ENCODE measurements around the gene TPI1. TPM values are rescaled to one million over a fixed set of nuclear protein-coding genes. Genes with fewer than 3 reads are reported as not detected.

The TPI1 gene
- total RNA-seq, 1 experiment from 2014 or later, result 1,141 TPM

- TF ChIP-seq, protein P1, sequence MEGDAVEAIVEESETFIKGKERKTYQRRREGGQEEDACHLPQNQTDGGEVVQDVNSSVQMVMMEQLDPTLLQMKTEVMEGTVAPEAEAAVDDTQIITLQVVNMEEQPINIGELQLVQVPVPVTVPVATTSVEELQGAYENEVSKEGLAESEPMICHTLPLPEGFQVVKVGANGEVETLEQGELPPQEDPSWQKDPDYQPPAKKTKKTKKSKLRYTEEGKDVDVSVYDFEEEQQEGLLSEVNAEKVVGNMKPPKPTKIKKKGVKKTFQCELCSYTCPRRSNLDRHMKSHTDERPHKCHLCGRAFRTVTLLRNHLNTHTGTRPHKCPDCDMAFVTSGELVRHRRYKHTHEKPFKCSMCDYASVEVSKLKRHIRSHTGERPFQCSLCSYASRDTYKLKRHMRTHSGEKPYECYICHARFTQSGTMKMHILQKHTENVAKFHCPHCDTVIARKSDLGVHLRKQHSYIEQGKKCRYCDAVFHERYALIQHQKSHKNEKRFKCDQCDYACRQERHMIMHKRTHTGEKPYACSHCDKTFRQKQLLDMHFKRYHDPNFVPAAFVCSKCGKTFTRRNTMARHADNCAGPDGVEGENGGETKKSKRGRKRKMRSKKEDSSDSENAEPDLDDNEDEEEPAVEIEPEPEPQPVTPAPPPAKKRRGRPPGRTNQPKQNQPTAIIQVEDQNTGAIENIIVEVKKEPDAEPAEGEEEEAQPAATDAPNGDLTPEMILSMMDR (IDR thresholded peaks at IDR 0.05; ENCODE audit: insufficient read depth in 1 of 2, low read depth in 1 of 2, low read length in 1 of 2, severe bottlenecking in 1 of 2, unreplicated experiment in 1 of 2), result no peak
- H3K36me3 ChIP-seq (ENCODE audit: control insufficient read depth, insufficient read depth, low read length), result peaks cover 10% of the 10 kb centered on the region
- BruUV-seq (replicated peaks), result no TSS peak
- H3K9me3 ChIP-seq, result no peaks in the 10 kb centered on the region
- ChIA-PET CTCF (interaction anchor here (1.1 kb wide), 1 partner anchor 20 kb away, joined by 3 read pairs; no protein-coding TSS in a partner anchor), POLR2A (interaction anchor here (0.6 kb wide), 1 partner anchor 166 kb away, joined by 7 read pairs; the partner anchor contains the start of gene ZNF384)
- intact Hi-C loops (cut with micrococcal nuclease; ENCODE audit: unreplicated experiment), result no loop called here
- no peak overlapping the region for H3K27ac Mint-ChIP-seq (ENCODE audit: unreplicated experiment)
- no peak for DNase-seq
- peaks cover 11% of the 10 kb centered on the region for H3K4me1 Mint-ChIP-seq (ENCODE audit: low read depth, unreplicated experiment)
- H3K4me3 Mint-ChIP-seq (ENCODE audit: unreplicated experiment), result no peak overlapping the region
- H3K27me3 ChIP-seq (replicated peaks; ENCODE audit: control insufficient read depth, insufficient read depth, low read length), result no peaks in the 10 kb centered on the region
- H3K27me3 Mint-ChIP-seq (ENCODE audit: insufficient read depth, unreplicated experiment), result no peaks in the 10 kb centered on the region
- H3K4me3 ChIP-seq (ENCODE audit: low read depth, low read length), result no peak overlapping the region
- no peaks in the 10 kb centered on the region for H3K9me3 Mint-ChIP-seq (ENCODE audit: unreplicated experiment)
- peaks cover 83% of the 10 kb centered on the region for H3K36me3 Mint-ChIP-seq (ENCODE audit: insufficient read depth, unreplicated experiment)
- peaks cover 13% of the 10 kb centered on the region for H3K4me1 ChIP-seq
Observed at GRCh38 chr12:6855322-6855721, 12.0 kb upstream of the TPI1 start.

DNA sequence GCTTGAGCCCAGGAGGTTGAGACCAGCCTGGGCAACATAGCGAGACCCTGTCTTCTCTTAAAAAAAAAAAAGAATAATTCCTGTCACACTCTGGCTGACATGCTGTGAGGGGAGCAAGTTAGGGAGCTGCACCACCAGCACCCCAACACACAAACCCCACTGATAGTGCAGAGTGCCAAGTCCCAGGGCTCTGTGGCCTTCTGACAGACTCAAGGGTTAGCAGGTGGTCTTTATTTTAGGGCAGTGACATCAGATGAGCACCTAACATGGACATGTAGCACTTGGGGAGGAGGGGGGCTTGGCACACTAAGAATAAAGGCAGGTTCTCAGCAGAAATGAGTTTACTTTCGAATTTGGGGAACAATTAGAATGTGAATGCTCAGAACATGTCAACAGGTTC, 8.5 kb upstream of the TPI1 start:
- no TSS peak for BruUV-seq (replicated peaks)
- H3K4me3 ChIP-seq (ENCODE audit: low read depth, low read length), result no peak overlapping the region
- peaks cover 88% of the 10 kb centered on the region for H3K36me3 Mint-ChIP-seq (ENCODE audit: insufficient read depth, unreplicated experiment)
- H3K9me3 Mint-ChIP-seq (ENCODE audit: unreplicated experiment), result no peaks in the 10 kb centered on the region
- no peaks in the 10 kb centered on the region for H3K9me3 ChIP-seq
- TF ChIP-seq, protein P1 (IDR thresholded peaks at IDR 0.05; ENCODE audit: insufficient read depth in 1 of 2, low read depth in 1 of 2, low read length in 1 of 2, severe bottlenecking in 1 of 2, unreplicated experiment in 1 of 2), result no peak
- H3K4me3 Mint-ChIP-seq (ENCODE audit: unreplicated experiment), result no peak overlapping the region
- no peak for DNase-seq
- no peak overlapping the region for H3K27ac Mint-ChIP-seq (ENCODE audit: unreplicated experiment)
- ChIA-PET CTCF (no interaction called here), POLR2A (no interaction called here)
- H3K27me3 Mint-ChIP-seq (ENCODE audit: insufficient read depth, unreplicated experiment), result no peaks in the 10 kb centered on the region
- H3K36me3 ChIP-seq (ENCODE audit: control insufficient read depth, insufficient read depth, low read length), result peaks cover 18% of the 10 kb centered on the region
- peaks cover 4% of the 10 kb centered on the region; the same call in 1 of the 2 replicates for H3K4me1 ChIP-seq
- intact Hi-C loops (cut with micrococcal nuclease; ENCODE audit: unreplicated experiment), result no loop called here
- H3K4me1 Mint-ChIP-seq (ENCODE audit: low read depth, unreplicated experiment), result peaks cover 7% of the 10 kb centered on the region
- no peaks in the 10 kb centered on the region for H3K27me3 ChIP-seq (replicated peaks; ENCODE audit: control insufficient read depth, insufficient read depth, low read length)

GRCh38 chr12:6860116-6860515, 7.2 kb upstream of the TPI1 start:
- ChIA-PET POLR2A (no interaction called here), CTCF (no interaction called here)
- peaks cover 20% of the 10 kb centered on the region for H3K36me3 ChIP-seq (ENCODE audit: control insufficient read depth, insufficient read depth, low read length)
- Mint-ChIP-seq H3K36me3 (ENCODE audit: insufficient read depth, unreplicated experiment) (peaks cover 93% of the 10 kb centered on the region), H3K9me3 (ENCODE audit: unreplicated experiment) (no peaks in the 10 kb centered on the region), H3K4me1 (ENCODE audit: low read depth, unreplicated experiment) (no peaks in the 10 kb centered on the region), H3K4me3 (ENCODE audit: unreplicated experiment) (no peak overlapping the region), H3K27ac (ENCODE audit: unreplicated experiment) (no peak overlapping the region), H3K27me3 (ENCODE audit: insufficient read depth, unreplicated experiment) (no peaks in the 10 kb centered on the region)
- H3K4me1 ChIP-seq, result no peaks in the 10 kb centered on the region
- no peak for DNase-seq
- TF ChIP-seq, protein P1 (IDR thresholded peaks at IDR 0.05; ENCODE audit: insufficient read depth in 1 of 2, low read depth in 1 of 2, low read length in 1 of 2, severe bottlenecking in 1 of 2, unreplicated experiment in 1 of 2), result no peak
- H3K27me3 ChIP-seq (replicated peaks; ENCODE audit: control insufficient read depth, insufficient read depth, low read length), result no peaks in the 10 kb centered on the region
- intact Hi-C loops (cut with micrococcal nuclease; ENCODE audit: unreplicated experiment), result no loop called here
- H3K9me3 ChIP-seq, result no peaks in the 10 kb centered on the region
- no TSS peak for BruUV-seq (replicated peaks)
- H3K4me3 ChIP-seq (ENCODE audit: low read depth, low read length), result no peak overlapping the region
